Neural progenitor cell (in vitro differentiated cells): ENCODE data around the gene TRPC4AP. TPM values are rescaled to one million over a fixed set of nuclear protein-coding genes. Genes with fewer than 3 reads are reported as not detected.

ENCODE experiments used
- DNase-seq: peaks from one replicate; pipeline ENCODE4 v3.0.0-alpha.2; 2016; ENCODE audit warnings: low spot score
- H2AFZ ChIP-seq: fragments of 200-600 bp; sonication (generic); replicated peaks from 2 replicates; pipeline ENCODE4 v1.6.1; 2016; ENCODE audit warnings: antibody characterized with exemption
- H3F3A ChIP-seq: fragments of 200-600 bp; sonication (generic); 2 replicates; pipeline ENCODE4 v1.6.1; 2016; ENCODE audit warnings: antibody characterized with exemption, low read depth
- H3K27ac ChIP-seq: fragments of 200-600 bp; sonication (generic); 2 replicates; pipeline ENCODE4 v1.5.1; 2016; ENCODE audit warnings: mild to moderate bottlenecking
- H3K27me3 ChIP-seq: fragments of 200-600 bp; sonication (generic); 2 replicates; pipeline ENCODE4 v1.6.1; 2016; ENCODE audit warnings: mild to moderate bottlenecking, moderate library complexity
- H3K36me3 ChIP-seq: fragments of 200-600 bp; sonication (generic); 2 replicates; pipeline ENCODE4 v1.5.1; 2016
- H3K4me1 ChIP-seq: fragments of 200-600 bp; sonication (generic); 2 replicates; pipeline ENCODE4 v1.6.1; 2016; ENCODE audit warnings: mixed run types
- H3K4me2 ChIP-seq: fragments of 200-600 bp; sonication (generic); 2 replicates; pipeline ENCODE4 v1.6.1; 2016
- H3K4me3 ChIP-seq: fragments of 200-600 bp; sonication (generic); 2 replicates; pipeline ENCODE4 v1.5.1; 2016
- H3K79me2 ChIP-seq: fragments of 200-600 bp; sonication (generic); 2 replicates; pipeline ENCODE4 v1.6.1; 2016; ENCODE audit warnings: low read depth
- H3K9ac ChIP-seq: fragments of 200-600 bp; sonication (generic); 2 replicates; pipeline ENCODE4 v1.6.1; 2016
- H3K9me3 ChIP-seq: fragments of 200-600 bp; sonication (generic); 2 replicates; pipeline ENCODE4 v1.5.1; 2016; ENCODE audit warnings: low read depth
- H4K20me1 ChIP-seq: fragments of 200-600 bp; sonication (generic); 2 replicates; pipeline ENCODE4 v1.6.1; 2016; ENCODE audit warnings: low read depth
- H3K27ac Mint-ChIP-seq: 3 replicates; pipeline ENCODE4 v1.8.0; 2021; ENCODE audit warnings: mixed read lengths
- H3K27me3 Mint-ChIP-seq: 2 replicates; pipeline ENCODE4 v1.8.0; 2022; ENCODE audit warnings: low read depth, mild to moderate bottlenecking, inconsistent platforms, moderate library complexity, mixed read lengths; ENCODE audit not compliant: insufficient read depth
- H3K36me3 Mint-ChIP-seq: 3 replicates; pipeline ENCODE4 v1.8.0; 2021; ENCODE audit warnings: mixed read lengths
- H3K4me1 Mint-ChIP-seq: 3 replicates; pipeline ENCODE4 v1.8.0; 2021; ENCODE audit warnings: mixed read lengths
- H3K4me3 Mint-ChIP-seq: 3 replicates; pipeline ENCODE4 v1.8.0; 2021; ENCODE audit warnings: mild to moderate bottlenecking, moderate library complexity, mixed read lengths
- H3K9me3 Mint-ChIP-seq: 3 replicates; pipeline ENCODE4 v1.8.0; 2020; ENCODE audit warnings: mixed read lengths
- CTCF ChIP-seq: fragments of 200-600 bp; sonication (generic); IDR thresholded peaks from 2 replicates; pipeline ENCODE4 v1.5.1; 2017; ENCODE audit warnings: antibody characterized with exemption, mild to moderate bottlenecking
- EZH2 ChIP-seq: fragments of 200-600 bp; sonication (generic); IDR thresholded peaks from 2 replicates; pipeline ENCODE4 v1.6.1; 2017; ENCODE audit warnings: antibody characterized with exemption, mild to moderate bottlenecking, moderate library complexity
- EZH2phosphoT487 ChIP-seq: fragments of 200-600 bp; sonication (generic); IDR thresholded peaks from 2 replicates; pipeline ENCODE4 v1.6.1; 2017; ENCODE audit warnings: antibody characterized with exemption
- total RNA-seq: library from RNA; depleted of rRNA; stranded (reverse); fragments of >200 nt; gene quantifications from 2 replicates; pipeline ENCODE4 v1.2.3, GENCODE V29; 2015; ENCODE audit warnings: low replicate concordance

TRPC4AP gene
- total RNA-seq, 1 donor from 2014 or later = 73.0 TPM

GRCh38 chr20:35122756-35123405, 30.3 kb upstream of the TRPC4AP start:
- TF ChIP-seq CTCF = no peak
- TF ChIP-seq EZH2 = no peak
- TF ChIP-seq EZH2phosphoT487 = no peak
- H3K36me3 Mint-ChIP-seq = peaks cover 15% of the 10 kb centered on the region

GRCh38 chr20:35121186-35121585, 28.6 kb upstream of the TRPC4AP start:
- H3K4me2 ChIP-seq = no peak overlapping the region
- Mint-ChIP-seq H3K27ac (peak overlapping the region; percentile 57), H3K4me3 (no peak overlapping the region), H3K27me3 (no peaks in the 10 kb centered on the region), H3K4me1 (no peaks in the 10 kb centered on the region), H3K9me3 (no peaks in the 10 kb centered on the region), H3K36me3 (peaks cover 15% of the 10 kb centered on the region)
- no peaks in the 10 kb centered on the region for H3K27me3 ChIP-seq
- DNase-seq = no peak
- no peaks in the 10 kb centered on the region for H3F3A ChIP-seq
- TF ChIP-seq EZH2 (no peak), CTCF (no peak), EZH2phosphoT487 (no peak)
- no peaks in the 10 kb centered on the region for H3K79me2 ChIP-seq
- H3K4me3 ChIP-seq = no peak overlapping the region
- no peak overlapping the region for H3K27ac ChIP-seq
- H4K20me1 ChIP-seq = no peaks in the 10 kb centered on the region
- no peaks in the 10 kb centered on the region for H3K9me3 ChIP-seq
- no peaks in the 10 kb centered on the region for H3K4me1 ChIP-seq
- H3K36me3 ChIP-seq = no peaks in the 10 kb centered on the region
- no peak overlapping the region for H2AFZ ChIP-seq
- no peak overlapping the region for H3K9ac ChIP-seq

More at GRCh38 chr20:35122756-35123405, 30.3 kb upstream of the TRPC4AP start:
- Histone ChIP-seq H2AFZ (no peak overlapping the region), H3K4me3 (no peak overlapping the region), H3K27ac (no peak overlapping the region), H3F3A (no peaks in the 10 kb centered on the region), H3K9ac (no peak overlapping the region), H3K27me3 (no peaks in the 10 kb centered on the region), H4K20me1 (no peaks in the 10 kb centered on the region), H3K4me2 (no peak overlapping the region), H3K79me2 (no peaks in the 10 kb centered on the region), H3K4me1 (no peaks in the 10 kb centered on the region), H3K9me3 (no peaks in the 10 kb centered on the region), H3K36me3 (no peaks in the 10 kb centered on the region)
- Mint-ChIP-seq H3K9me3 (no peaks in the 10 kb centered on the region), H3K4me1 (no peaks in the 10 kb centered on the region), H3K27me3 (no peaks in the 10 kb centered on the region), H3K4me3 (no peak overlapping the region), H3K27ac (no peak overlapping the region)
- DNase-seq = no peak

GRCh38 chr20:35120012-35120701, 27.6 kb upstream of the TRPC4AP start:
- Histone ChIP-seq H3K4me2 (no peak overlapping the region), H3K4me3 (no peak overlapping the region), H2AFZ (no peak overlapping the region), H3K27ac (no peak overlapping the region), H3F3A (no peaks in the 10 kb centered on the region), H4K20me1 (no peaks in the 10 kb centered on the region), H3K9ac (no peak overlapping the region), H3K27me3 (no peaks in the 10 kb centered on the region), H3K36me3 (no peaks in the 10 kb centered on the region), H3K79me2 (no peaks in the 10 kb centered on the region), H3K9me3 (no peaks in the 10 kb centered on the region), H3K4me1 (no peaks in the 10 kb centered on the region)
- no peaks in the 10 kb centered on the region for H3K4me1 Mint-ChIP-seq
- no peak overlapping the region for H3K27ac Mint-ChIP-seq
- no peaks in the 10 kb centered on the region for H3K9me3 Mint-ChIP-seq
- TF ChIP-seq EZH2phosphoT487 = no peak
- no peak for TF ChIP-seq EZH2
- TF ChIP-seq CTCF = no peak
- H3K27me3 Mint-ChIP-seq = no peaks in the 10 kb centered on the region
- H3K4me3 Mint-ChIP-seq = no peak overlapping the region
- DNase-seq = no peak
- H3K36me3 Mint-ChIP-seq = peaks cover 16% of the 10 kb centered on the region
